GM12878 (cell line): ENCODE results near the gene CUL9. TPM values are rescaled to one million over a fixed set of nuclear protein-coding genes. Genes with fewer than 3 reads are reported as not detected.
A peak's percentile ranks its signal among the peaks of the same experiment; 100 is the strongest.

Experiments
- ATAC-seq: fragments of 200-7000 bp; cut with Tn5 transposase; 3 replicates; pipeline ENCODE4 v1.9.1; 2020; ENCODE audit warnings: mild to moderate bottlenecking, moderate library complexity
- BruUV-seq: library from RNA; stranded (reverse); fragments of 400-500 nt; replicated peaks from 2 replicates; lab custom pipeline; 2021; lab: Mats Ljungman, UMichigan
- CTCF ChIA-PET: fragments of 300-600 bp; sonication (Branson Sonifier 250); formaldehyde crosslinking; extraction: SDS; loops from one replicate; lab custom pipeline; 2021; ENCODE audit warnings: inconsistent platforms; lab: Yijun Ruan, JAX
- POLR2A ChIA-PET: fragments of 350-600 bp; formaldehyde crosslinking; extraction: SDS; loops from one replicate; lab custom pipeline; 2021; ENCODE audit warnings: inconsistent platforms; lab: Charles Lee
- RAD21 ChIA-PET: fragments of 300-600 bp; sonication (Branson Sonifier 250); formaldehyde crosslinking; loops from one replicate; lab custom pipeline; 2023; ENCODE audit warnings: antibody characterized with exemption; ENCODE audit not compliant: unreplicated experiment; lab: Charles Lee
- SMC1A ChIA-PET: fragments of 300-600 bp; sonication (Branson Sonifier 250); formaldehyde crosslinking; loops from one replicate; lab custom pipeline; 2023; ENCODE audit not compliant: unreplicated experiment, uncharacterized antibody; lab: Charles Lee
- DNase-seq: peaks from one replicate; pipeline ENCODE4 v3.0.0-alpha.2; 2011; ENCODE audit warnings: low read depth, low spot score
- FAIRE-seq: peaks from 3 replicates; lab custom pipeline; 2011; peaks lifted over from hg19 to GRCh38; lab: Jason Lieb, UNC
- H2AFZ ChIP-seq: 2 replicates; pipeline ENCODE4 v1.6.0; 2011; ENCODE audit warnings: low read depth, low read length, control low read depth; ENCODE audit not compliant: control insufficient read depth
- H3K27ac ChIP-seq: 2 replicates; pipeline ENCODE4 v1.5.1; 2011; ENCODE audit warnings: control low read depth; ENCODE audit not compliant: control insufficient read depth, insufficient read depth
- H3K27me3 ChIP-seq, 2 experiments: replicated peaks in 1 of 2; 2 replicates each; pipeline versions ENCODE4 v1.6.0 to v1.6.1; 2011; ENCODE audit warnings: low read length in 1 of 2; ENCODE audit not compliant: control insufficient read depth in 2 of 2, insufficient read depth in 2 of 2
- H3K36me3 ChIP-seq, 2 experiments: 2 replicates each; pipeline ENCODE4 v1.5.1; 2011; ENCODE audit warnings: low read length in 1 of 2; ENCODE audit not compliant: control insufficient read depth in 2 of 2, insufficient read depth in 2 of 2
- H3K4me1 ChIP-seq: 2 replicates; pipeline ENCODE4 v1.6.1; 2011; ENCODE audit warnings: mild to moderate bottlenecking, low read length, moderate library complexity, mixed read lengths; ENCODE audit not compliant: control insufficient read depth, insufficient read depth
- H3K4me2 ChIP-seq: 2 replicates; pipeline ENCODE4 v1.6.0; 2011; ENCODE audit warnings: control low read depth; ENCODE audit not compliant: control insufficient read depth, insufficient read depth
- H3K4me3 ChIP-seq: fragments of 200-600 bp; sonication (generic); 2 replicates; pipeline ENCODE4 v1.5.1; 2016
- H3K79me2 ChIP-seq: 2 replicates; pipeline ENCODE4 v1.6.0; 2011; ENCODE audit warnings: low read length; ENCODE audit not compliant: control insufficient read depth, insufficient read depth
- H3K9ac ChIP-seq: 2 replicates; pipeline ENCODE4 v1.8.0; 2011; ENCODE audit warnings: low read length, control low read depth, mixed read lengths; ENCODE audit not compliant: control insufficient read depth, insufficient read depth
- H3K9me3 ChIP-seq: replicated peaks from 3 replicates; pipeline ENCODE4 v1.5.1; 2011; ENCODE audit warnings: mild to moderate bottlenecking, low read length; ENCODE audit not compliant: control insufficient read depth, insufficient read depth
- H4K20me1 ChIP-seq: 2 replicates; pipeline ENCODE4 v1.6.0; 2011; ENCODE audit not compliant: control insufficient read depth, insufficient read depth
- BHLHE40 ChIP-seq, 2 experiments: fragments of 450-650 bp in 1 of 2; IDR thresholded peaks; 2 replicates each; pipeline ENCODE4 v1.6.1; 2011 to 2017; ENCODE audit warnings: low read depth in 2 of 2, borderline replicate concordance in 1 of 2, improper control_type of control experiment in 1 of 2, low read length in 1 of 2, mild to moderate bottlenecking in 1 of 2
- ESRRA ChIP-seq: IDR thresholded peaks from 2 replicates; pipeline ENCODE4 v1.6.1; 2012; ENCODE audit warnings: mild to moderate bottlenecking, low read length, improper control_type of control experiment
- GATAD2B ChIP-seq: fragments of 450-650 bp; conservative IDR thresholded peaks from 2 replicates; pipeline ENCODE4 v1.6.1; 2017; ENCODE audit warnings: low read depth, mild to moderate bottlenecking, moderate library complexity
- HDAC6 ChIP-seq: fragments of 200-600 bp; sonication (generic); IDR thresholded peaks from one replicate; pipeline ENCODE4 v1.8.0; 2017; ENCODE audit warnings: antibody characterized with exemption; ENCODE audit not compliant: unreplicated experiment
- IKZF1 ChIP-seq: fragments of 450-650 bp; conservative IDR thresholded peaks from 2 replicates; pipeline ENCODE4 v1.6.1; 2017; ENCODE audit warnings: antibody characterized with exemption, mild to moderate bottlenecking
- IKZF2 ChIP-seq, 2 experiments: fragments of 450-650 bp; IDR thresholded peaks; 2 replicates each; pipeline ENCODE4 v1.6.1; 2017; ENCODE audit warnings: mild to moderate bottlenecking in 2 of 2, moderate library complexity in 2 of 2
- JUNB ChIP-seq: IDR thresholded peaks from 2 replicates; pipeline ENCODE4 v1.6.1; 2016; ENCODE audit warnings: antibody characterized with exemption, mild to moderate bottlenecking
- JUND ChIP-seq: IDR thresholded peaks from 2 replicates; pipeline ENCODE4 v1.6.1; 2012; ENCODE audit warnings: low read depth, mild to moderate bottlenecking, low read length, improper control_type of control experiment, moderate library complexity
- MLLT1 ChIP-seq: fragments of 450-650 bp; IDR thresholded peaks from 2 replicates; pipeline ENCODE4 v1.6.1; 2016; ENCODE audit warnings: mild to moderate bottlenecking
- NFIC ChIP-seq: IDR thresholded peaks from 2 replicates; pipeline ENCODE4 v1.6.1; 2012; ENCODE audit warnings: low read depth, mild to moderate bottlenecking, inconsistent platforms, low read length, moderate library complexity
- POLR2A ChIP-seq: IDR thresholded peaks from 2 replicates; pipeline ENCODE4 v1.6.1; 2011; ENCODE audit warnings: low read depth, mild to moderate bottlenecking, low read length
- RELA ChIP-seq: fragments of 450-650 bp; IDR thresholded peaks from 2 replicates; pipeline ENCODE4 v1.8.0; 2014; ENCODE audit warnings: borderline replicate concordance; ENCODE audit not compliant: partially characterized antibody
- SMARCA5 ChIP-seq: fragments of 450-650 bp; IDR thresholded peaks from 2 replicates; pipeline ENCODE4 v1.6.1; 2017; ENCODE audit warnings: mild to moderate bottlenecking
- TARDBP ChIP-seq: IDR thresholded peaks from 2 replicates; pipeline ENCODE4 v1.6.1; 2016; ENCODE audit warnings: borderline replicate concordance
- USF1 ChIP-seq: IDR thresholded peaks from 2 replicates; pipeline ENCODE4 v1.6.1; 2011; ENCODE audit warnings: borderline replicate concordance, low read depth, mild to moderate bottlenecking, moderate library complexity, mixed read lengths, low read length; ENCODE audit not compliant: insufficient read depth; ENCODE audit errors: extremely low read length
- ZNF217 ChIP-seq: fragments of 450-650 bp; IDR thresholded peaks from 2 replicates; pipeline ENCODE4 v1.6.1; 2017; ENCODE audit warnings: antibody characterized with exemption, mild to moderate bottlenecking
- ZNF592 ChIP-seq: fragments of 450-650 bp; IDR thresholded peaks from 2 replicates; pipeline ENCODE4 v1.6.1; 2017; ENCODE audit warnings: mild to moderate bottlenecking, moderate library complexity
- ZNF622 ChIP-seq: fragments of 450-650 bp; IDR thresholded peaks from 2 replicates; pipeline ENCODE4 v1.6.1; 2017; ENCODE audit warnings: mild to moderate bottlenecking, inconsistent platforms
- ZSCAN29 ChIP-seq: fragments of 450-650 bp; IDR thresholded peaks from 2 replicates; pipeline ENCODE4 v1.6.1; 2017; ENCODE audit warnings: mild to moderate bottlenecking, moderate library complexity
- WGBS: methylation state at CpG from one replicate; pipeline ENCODE4 v1.1.6; 2016; ENCODE audit warnings: low lambda C conversion rate; ENCODE audit not compliant: insufficient replicate concordance, insufficient coverage; ENCODE audit errors: missing lambda C conversion rate; 5-methylcytosine and 5-hydroxymethylcytosine counted together
- in situ Hi-C: fragments of 300-500 bp; cut with MboI; formaldehyde crosslinking; loops from 9 replicates; pipeline ENCODE4 v1.14.3; 2018; ENCODE audit warnings: mixed read lengths
- intact Hi-C: fragments of 100-400 bp; cut with micrococcal nuclease; formaldehyde crosslinking; loops from one replicate; pipeline ENCODE4 v1.14.2; 2022; ENCODE audit not compliant: unreplicated experiment
- polyA plus RNA-seq, 11 experiments: library from polyadenylated mRNA; depleted of rRNA in 4 of 11; unstranded in 6 of 11; stranded (reverse) in 5 of 11; fragments of >200 nt; fragmentation: Nextera tagmentation in 4 of 11; fragmentation: Illumina TruSeq in 1 of 11; extraction: Ambion mirVana in 4 of 11; extraction: Trizol in 1 of 11; gene quantifications; 1 replicate in 1 of 11; 2 replicates in 10 of 11; pipeline versions ENCODE4 v1.2.1 to v1.2.3, GENCODE V29; 2011 to 2016; ENCODE audit warnings: inconsistent platforms in 2 of 11, missing spikeins in 2 of 11, low read depth in 1 of 11
- total RNA-seq, 4 experiments: library from RNA; depleted of rRNA in 3 of 4; stranded (reverse); fragments of >200 nt in 3 of 4; fragmentation: Illumina TruSeq in 1 of 4; extraction: Trizol in 1 of 4; gene quantifications; 2 replicates each; pipeline versions ENCODE4 v1.2.1 to v1.2.3, GENCODE V29; 2013 to 2021

Gene CUL9
- total and polyA plus RNA-seq, 10 of the 15 experiments (the other 5 are each of a cell fraction or from before 2014, with no cell fraction given) = 1.2 to 48.3 (median 17.2) TPM

GRCh38 chr6:43269273-43270007 lies 87.4 kb downstream of the CUL9 start:
- no peak for TF ChIP-seq ZNF592
- no peak for TF ChIP-seq HDAC6
- TF ChIP-seq RELA = no peak
- TF ChIP-seq USF1 = no peak
- no peak for TF ChIP-seq ZNF622
- TF ChIP-seq ZNF217 = no peak
- TF ChIP-seq SMARCA5 = peak; percentile 60; the same call in 1 of the 2 replicates
- 0 out of 2 replicates have a peak, but pooled peaks have one; percentile 17 for TF ChIP-seq GATAD2B
- TF ChIP-seq MLLT1 = no peak
- no peak for TF ChIP-seq ESRRA
- TF ChIP-seq IKZF1 = 0 out of 2 replicates have a peak, but pooled peaks have one; percentile 23
- TF ChIP-seq POLR2A = no peak
- TF ChIP-seq JUND = no peak
- TF ChIP-seq ZSCAN29 = no peak
- TF ChIP-seq JUNB = no peak
- TF ChIP-seq TARDBP = no peak
- no peak for TF ChIP-seq BHLHE40 (IDR thresholded peaks at IDR 0.05; ENCODE audit: borderline replicate concordance in 1 of 2, low read depth in 2 of 2, low read length in 1 of 2)
- no peak for TF ChIP-seq NFIC
- no peak for TF ChIP-seq IKZF2 (IDR thresholded peaks at IDR 0.05)
- Histone ChIP-seq H4K20me1 (no peaks in the 10 kb centered on the region), H3K9ac (no peak overlapping the region), H3K4me3 (no peak overlapping the region), H3K27ac (no peak overlapping the region), H3K36me3 (no peaks in the 10 kb centered on the region), H2AFZ (peak overlapping the region; percentile 69), H3K79me2 (no peaks in the 10 kb centered on the region), H3K27me3 (no peaks in the 10 kb centered on the region), H3K9me3 (no peaks in the 10 kb centered on the region), H3K4me2 (peak overlapping the region; percentile 85), H3K4me1 (peaks cover 19% of the 10 kb centered on the region)
- no peak for DNase-seq
- 14% methylated on average over 32 of the region's 44 CpGs for whole genome bisulfite sequencing
- RAD21 ChIA-PET = interaction anchor here (1.0 to 2.1 kb wide), 7 partner anchors 65 to 240 kb away, joined by 3 to 9 read pairs (median 3); partner anchors contain the start of gene ZNF318
- SMC1A ChIA-PET = interaction anchor here (0.7 to 2.5 kb wide), 14 partner anchors 7 to 304 kb away, joined by 3 to 10 read pairs (median 4); partner anchors contain the start of gene CRIP3
- CTCF ChIA-PET = interaction anchor here (0.9 to 3.2 kb wide), 9 partner anchors 44 to 237 kb away, joined by 3 to 15 read pairs (median 5); no protein-coding TSS in a partner anchor
- POLR2A ChIA-PET = interaction anchor here (1.1 to 1.3 kb wide), 2 partner anchors 70 to 114 kb away, joined by 5 to 6 read pairs; no protein-coding TSS in a partner anchor
- no TSS peak for BruUV-seq
- in situ Hi-C loops = no loop called here
- ATAC-seq = peak; percentile 52
- no peak for FAIRE-seq
- intact Hi-C loops = no loop called here
